GM12878 (cell line): ENCODE measurements around the gene MESD. TPM values are rescaled to one million over a fixed set of nuclear protein-coding genes. Genes with fewer than 3 reads are reported as not detected.

Experiments
- ATAC-seq: fragments of 200-7000 bp; cut with Tn5 transposase; 3 replicates; pipeline ENCODE4 v1.9.1; 2020; ENCODE audit warnings: mild to moderate bottlenecking, moderate library complexity
- BruUV-seq: library from RNA; stranded (reverse); fragments of 400-500 nt; replicated peaks from 2 replicates; lab custom pipeline; 2021; lab: Mats Ljungman, UMichigan
- CTCF ChIA-PET: fragments of 300-600 bp; sonication (Branson Sonifier 250); formaldehyde crosslinking; extraction: SDS; loops from one replicate; lab custom pipeline; 2021; ENCODE audit warnings: inconsistent platforms; lab: Yijun Ruan, JAX
- POLR2A ChIA-PET: fragments of 350-600 bp; formaldehyde crosslinking; extraction: SDS; loops from one replicate; lab custom pipeline; 2021; ENCODE audit warnings: inconsistent platforms; lab: Charles Lee
- RAD21 ChIA-PET: fragments of 300-600 bp; sonication (Branson Sonifier 250); formaldehyde crosslinking; loops from one replicate; lab custom pipeline; 2023; ENCODE audit warnings: antibody characterized with exemption; ENCODE audit not compliant: unreplicated experiment; lab: Charles Lee
- SMC1A ChIA-PET: fragments of 300-600 bp; sonication (Branson Sonifier 250); formaldehyde crosslinking; loops from one replicate; lab custom pipeline; 2023; ENCODE audit not compliant: unreplicated experiment, uncharacterized antibody; lab: Charles Lee
- DNase-seq: peaks from one replicate; pipeline ENCODE4 v3.0.0-alpha.2; 2011; ENCODE audit warnings: low read depth, low spot score
- FAIRE-seq: peaks from 3 replicates; lab custom pipeline; 2011; peaks lifted over from hg19 to GRCh38; lab: Jason Lieb, UNC
- H2AFZ ChIP-seq: 2 replicates; pipeline ENCODE4 v1.6.0; 2011; ENCODE audit warnings: low read depth, low read length, control low read depth; ENCODE audit not compliant: control insufficient read depth
- H3K27ac ChIP-seq: 2 replicates; pipeline ENCODE4 v1.5.1; 2011; ENCODE audit warnings: control low read depth; ENCODE audit not compliant: control insufficient read depth, insufficient read depth
- H3K27me3 ChIP-seq, 2 experiments: replicated peaks in 1 of 2; 2 replicates each; pipeline versions ENCODE4 v1.6.0 to v1.6.1; 2011; ENCODE audit warnings: low read length in 1 of 2; ENCODE audit not compliant: control insufficient read depth in 2 of 2, insufficient read depth in 2 of 2
- H3K36me3 ChIP-seq, 2 experiments: 2 replicates each; pipeline ENCODE4 v1.5.1; 2011; ENCODE audit warnings: low read length in 1 of 2; ENCODE audit not compliant: control insufficient read depth in 2 of 2, insufficient read depth in 2 of 2
- H3K4me1 ChIP-seq: 2 replicates; pipeline ENCODE4 v1.6.1; 2011; ENCODE audit warnings: mild to moderate bottlenecking, low read length, moderate library complexity, mixed read lengths; ENCODE audit not compliant: control insufficient read depth, insufficient read depth
- H3K4me2 ChIP-seq: 2 replicates; pipeline ENCODE4 v1.6.0; 2011; ENCODE audit warnings: control low read depth; ENCODE audit not compliant: control insufficient read depth, insufficient read depth
- H3K4me3 ChIP-seq: fragments of 200-600 bp; sonication (generic); 2 replicates; pipeline ENCODE4 v1.5.1; 2016
- H3K79me2 ChIP-seq: 2 replicates; pipeline ENCODE4 v1.6.0; 2011; ENCODE audit warnings: low read length; ENCODE audit not compliant: control insufficient read depth, insufficient read depth
- H3K9ac ChIP-seq: 2 replicates; pipeline ENCODE4 v1.8.0; 2011; ENCODE audit warnings: low read length, control low read depth, mixed read lengths; ENCODE audit not compliant: control insufficient read depth, insufficient read depth
- H3K9me3 ChIP-seq: replicated peaks from 3 replicates; pipeline ENCODE4 v1.5.1; 2011; ENCODE audit warnings: mild to moderate bottlenecking, low read length; ENCODE audit not compliant: control insufficient read depth, insufficient read depth
- H4K20me1 ChIP-seq: 2 replicates; pipeline ENCODE4 v1.6.0; 2011; ENCODE audit not compliant: control insufficient read depth, insufficient read depth
- CBX3 ChIP-seq: fragments of 200-600 bp; sonication (generic); IDR thresholded peaks from 2 replicates; pipeline ENCODE4 v1.6.1; 2016; ENCODE audit warnings: low read depth, borderline replicate concordance
- EED ChIP-seq: sonication (generic); IDR thresholded peaks from 2 replicates; pipeline ENCODE4 v1.6.1; 2016; ENCODE audit warnings: antibody characterized with exemption, low read depth
- FOS ChIP-seq: IDR thresholded peaks from 3 replicates; pipeline ENCODE4 v1.6.1; 2011; ENCODE audit warnings: borderline replicate concordance; ENCODE audit not compliant: insufficient read length; ENCODE audit errors: extremely low read depth
- NBN ChIP-seq: fragments of 450-650 bp; IDR thresholded peaks from 2 replicates; pipeline ENCODE4 v1.6.1; 2016
- RFX5 ChIP-seq: IDR thresholded peaks from 2 replicates; pipeline ENCODE4 v1.6.1; 2011; ENCODE audit warnings: low read depth, low read length, improper control_type of control experiment
- WGBS: methylation state at CpG from one replicate; pipeline ENCODE4 v1.1.6; 2016; ENCODE audit warnings: low lambda C conversion rate; ENCODE audit not compliant: insufficient replicate concordance, insufficient coverage; ENCODE audit errors: missing lambda C conversion rate; 5-methylcytosine and 5-hydroxymethylcytosine counted together
- in situ Hi-C: fragments of 300-500 bp; cut with MboI; formaldehyde crosslinking; loops from 9 replicates; pipeline ENCODE4 v1.14.3; 2018; ENCODE audit warnings: mixed read lengths
- intact Hi-C: fragments of 100-400 bp; cut with micrococcal nuclease; formaldehyde crosslinking; loops from one replicate; pipeline ENCODE4 v1.14.2; 2022; ENCODE audit not compliant: unreplicated experiment
- polyA plus RNA-seq, 11 experiments: library from polyadenylated mRNA; depleted of rRNA in 4 of 11; unstranded in 6 of 11; stranded (reverse) in 5 of 11; fragments of >200 nt; fragmentation: Nextera tagmentation in 4 of 11; fragmentation: Illumina TruSeq in 1 of 11; extraction: Ambion mirVana in 4 of 11; extraction: Trizol in 1 of 11; gene quantifications; 1 replicate in 1 of 11; 2 replicates in 10 of 11; pipeline versions ENCODE4 v1.2.1 to v1.2.3, GENCODE V29; 2011 to 2016; ENCODE audit warnings: inconsistent platforms in 2 of 11, missing spikeins in 2 of 11, low read depth in 1 of 11
- total RNA-seq, 4 experiments: library from RNA; depleted of rRNA in 3 of 4; stranded (reverse); fragments of >200 nt in 3 of 4; fragmentation: Illumina TruSeq in 1 of 4; extraction: Trizol in 1 of 4; gene quantifications; 2 replicates each; pipeline versions ENCODE4 v1.2.1 to v1.2.3, GENCODE V29; 2013 to 2021

The MESD gene
- total and polyA plus RNA-seq, 10 of the 15 experiments (the other 5 are each of a cell fraction or from before 2014, with no cell fraction given), result 10.2 to 39.8 (median 20.9) TPM

- Histone ChIP-seq H3K4me1 (peaks cover 10% of the 10 kb centered on the region), H3K79me2 (no peaks in the 10 kb centered on the region), H3K4me2 (peak overlapping the region; percentile 15; the same call in 1 of the 2 replicates), H3K9ac (0 out of 2 replicates have a peak overlapping the region, but pooled peaks have one; percentile 10), H4K20me1 (no peaks in the 10 kb centered on the region), H3K36me3 (no peaks in the 10 kb centered on the region), H3K27ac (no peak overlapping the region), H2AFZ (peak overlapping the region; percentile 67), H3K27me3 (no peaks in the 10 kb centered on the region), H3K9me3 (no peaks in the 10 kb centered on the region), H3K4me3 (no peak overlapping the region)
- ChIA-PET CTCF (interaction anchor here (0.7 to 1.3 kb wide), 5 partner anchors 8 to 227 kb away, joined by 3 to 4 read pairs (median 3); no protein-coding TSS in a partner anchor), SMC1A (interaction anchor here (0.7 to 1.4 kb wide), 2 partner anchors 9 to 21 kb away, joined by 3 to 5 read pairs; no protein-coding TSS in a partner anchor), POLR2A (no interaction called here), RAD21 (no interaction called here)
- no TSS peak for BruUV-seq
- ATAC-seq (peak; percentile 24), FAIRE-seq (peak; percentile 56), DNase-seq (no peak)
- intact Hi-C loops (no loop called here), in situ Hi-C loops (no loop called here)
- 25% methylated on average over 4 of the region's 4 CpGs for WGBS
- no peak for TF ChIP-seq NBN
- 0 out of 2 replicates have a peak, but pooled peaks have one; percentile 14 for TF ChIP-seq EED
These were observed 49.5 kb upstream of the MESD start for GRCh38 chr15:81038975-81039607.

GRCh38 chr15:81037952-81038743 lies 48.5 kb upstream of the MESD start:
- Histone ChIP-seq H3K4me2 (no peak overlapping the region), H4K20me1 (no peaks in the 10 kb centered on the region), H3K9me3 (no peaks in the 10 kb centered on the region), H3K27ac (no peak overlapping the region), H3K9ac (no peak overlapping the region), H3K36me3 (no peaks in the 10 kb centered on the region), H3K79me2 (no peaks in the 10 kb centered on the region), H3K4me1 (peaks cover 10% of the 10 kb centered on the region), H3K27me3 (no peaks in the 10 kb centered on the region), H2AFZ (no peak overlapping the region), H3K4me3 (no peak overlapping the region)
- SMC1A ChIA-PET, result no interaction called here
- ATAC-seq, result no peak
- RAD21 ChIA-PET, result no interaction called here
- no peak for FAIRE-seq
- no TSS peak for BruUV-seq
- no peak for DNase-seq
- 84% methylated on average over 14 of the region's 14 CpGs for WGBS
- CTCF ChIA-PET, result interaction anchor here (0.6 to 1.3 kb wide), 3 partner anchors 9 to 543 kb away, joined by 3 read pairs; no protein-coding TSS in a partner anchor
- POLR2A ChIA-PET, result interaction anchor here (1.0 kb wide), 1 partner anchor 69 kb away, joined by 3 read pairs; no protein-coding TSS in a partner anchor
- in situ Hi-C loops (no loop called here), intact Hi-C loops (no loop called here)
- TF ChIP-seq RFX5 (no peak), CBX3 (no peak), FOS (no peak)
